GM12878 (cell line): ENCODE data around the gene ACBD5. TPM values are rescaled to one million over a fixed set of nuclear protein-coding genes. Genes with fewer than 3 reads are reported as not detected.

ENCODE experiments used
- ATAC-seq: fragments of 200-7000 bp; cut with Tn5 transposase; 3 replicates; pipeline ENCODE4 v1.9.1; 2020; ENCODE audit warnings: mild to moderate bottlenecking, moderate library complexity
- BruUV-seq: library from RNA; stranded (reverse); fragments of 400-500 nt; replicated peaks from 2 replicates; lab custom pipeline; 2021; lab: Mats Ljungman, UMichigan
- CTCF ChIA-PET: fragments of 300-600 bp; sonication (Branson Sonifier 250); formaldehyde crosslinking; extraction: SDS; loops from one replicate; lab custom pipeline; 2021; ENCODE audit warnings: inconsistent platforms; lab: Yijun Ruan, JAX
- POLR2A ChIA-PET: fragments of 350-600 bp; formaldehyde crosslinking; extraction: SDS; loops from one replicate; lab custom pipeline; 2021; ENCODE audit warnings: inconsistent platforms; lab: Charles Lee
- RAD21 ChIA-PET: fragments of 300-600 bp; sonication (Branson Sonifier 250); formaldehyde crosslinking; loops from one replicate; lab custom pipeline; 2023; ENCODE audit warnings: antibody characterized with exemption; ENCODE audit not compliant: unreplicated experiment; lab: Charles Lee
- SMC1A ChIA-PET: fragments of 300-600 bp; sonication (Branson Sonifier 250); formaldehyde crosslinking; loops from one replicate; lab custom pipeline; 2023; ENCODE audit not compliant: unreplicated experiment, uncharacterized antibody; lab: Charles Lee
- DNase-seq: peaks from one replicate; pipeline ENCODE4 v3.0.0-alpha.2; 2011; ENCODE audit warnings: low read depth, low spot score
- FAIRE-seq: peaks from 3 replicates; lab custom pipeline; 2011; peaks lifted over from hg19 to GRCh38; lab: Jason Lieb, UNC
- H2AFZ ChIP-seq: 2 replicates; pipeline ENCODE4 v1.6.0; 2011; ENCODE audit warnings: low read depth, low read length, control low read depth; ENCODE audit not compliant: control insufficient read depth
- H3K27ac ChIP-seq: 2 replicates; pipeline ENCODE4 v1.5.1; 2011; ENCODE audit warnings: control low read depth; ENCODE audit not compliant: control insufficient read depth, insufficient read depth
- H3K27me3 ChIP-seq, 2 experiments: replicated peaks in 1 of 2; 2 replicates each; pipeline versions ENCODE4 v1.6.0 to v1.6.1; 2011; ENCODE audit warnings: low read length in 1 of 2; ENCODE audit not compliant: control insufficient read depth in 2 of 2, insufficient read depth in 2 of 2
- H3K36me3 ChIP-seq, 2 experiments: 2 replicates each; pipeline ENCODE4 v1.5.1; 2011; ENCODE audit warnings: low read length in 1 of 2; ENCODE audit not compliant: control insufficient read depth in 2 of 2, insufficient read depth in 2 of 2
- H3K4me1 ChIP-seq: 2 replicates; pipeline ENCODE4 v1.6.1; 2011; ENCODE audit warnings: mild to moderate bottlenecking, low read length, moderate library complexity, mixed read lengths; ENCODE audit not compliant: control insufficient read depth, insufficient read depth
- H3K4me2 ChIP-seq: 2 replicates; pipeline ENCODE4 v1.6.0; 2011; ENCODE audit warnings: control low read depth; ENCODE audit not compliant: control insufficient read depth, insufficient read depth
- H3K4me3 ChIP-seq: fragments of 200-600 bp; sonication (generic); 2 replicates; pipeline ENCODE4 v1.5.1; 2016
- H3K79me2 ChIP-seq: 2 replicates; pipeline ENCODE4 v1.6.0; 2011; ENCODE audit warnings: low read length; ENCODE audit not compliant: control insufficient read depth, insufficient read depth
- H3K9ac ChIP-seq: 2 replicates; pipeline ENCODE4 v1.8.0; 2011; ENCODE audit warnings: low read length, control low read depth, mixed read lengths; ENCODE audit not compliant: control insufficient read depth, insufficient read depth
- H3K9me3 ChIP-seq: replicated peaks from 3 replicates; pipeline ENCODE4 v1.5.1; 2011; ENCODE audit warnings: mild to moderate bottlenecking, low read length; ENCODE audit not compliant: control insufficient read depth, insufficient read depth
- H4K20me1 ChIP-seq: 2 replicates; pipeline ENCODE4 v1.6.0; 2011; ENCODE audit not compliant: control insufficient read depth, insufficient read depth
- ATF7 ChIP-seq: fragments of 450-650 bp; IDR thresholded peaks from 2 replicates; pipeline ENCODE4 v1.6.1; 2016; ENCODE audit warnings: low read depth, mild to moderate bottlenecking
- BACH1 ChIP-seq: fragments of 450-650 bp; IDR thresholded peaks from 2 replicates; pipeline ENCODE4 v1.6.1; 2017; ENCODE audit warnings: mild to moderate bottlenecking, borderline replicate concordance
- CBFB ChIP-seq: IDR thresholded peaks from 2 replicates; pipeline ENCODE4 v1.6.1; 2016; ENCODE audit warnings: antibody characterized with exemption, low read depth
- CREB1 ChIP-seq: IDR thresholded peaks from 2 replicates; pipeline ENCODE4 v1.6.1; 2012; ENCODE audit warnings: low read depth, mild to moderate bottlenecking, inconsistent platforms
- CREM ChIP-seq: IDR thresholded peaks from 2 replicates; pipeline ENCODE4 v1.6.1; 2014; ENCODE audit warnings: antibody characterized with exemption, low read depth
- EED ChIP-seq: sonication (generic); IDR thresholded peaks from 2 replicates; pipeline ENCODE4 v1.6.1; 2016; ENCODE audit warnings: antibody characterized with exemption, low read depth
- EGR1 ChIP-seq, 2 experiments: IDR thresholded peaks; 1 replicate in 1 of 2; 2 replicates in 1 of 2; pipeline ENCODE4 v1.6.1; 2011 to 2012; ENCODE audit warnings: low read depth in 2 of 2, low read length in 2 of 2, borderline replicate concordance in 1 of 2, mild to moderate bottlenecking in 1 of 2, moderate library complexity in 1 of 2
- MTA2 ChIP-seq: fragments of 450-650 bp; IDR thresholded peaks from 2 replicates; pipeline ENCODE4 v1.6.1; 2016; ENCODE audit warnings: low read depth, mild to moderate bottlenecking, moderate library complexity
- NR2F1 ChIP-seq: fragments of 450-650 bp; conservative IDR thresholded peaks from 2 replicates; pipeline ENCODE4 v1.6.1; 2017; ENCODE audit warnings: mild to moderate bottlenecking
- PKNOX1 ChIP-seq: fragments of 450-650 bp; IDR thresholded peaks from 2 replicates; pipeline ENCODE4 v1.6.1; 2016; ENCODE audit warnings: mild to moderate bottlenecking
- PML ChIP-seq: IDR thresholded peaks from 2 replicates; pipeline ENCODE4 v1.6.1; 2012; ENCODE audit warnings: low read length, inconsistent platforms
- POLR2AphosphoS2 ChIP-seq: IDR thresholded peaks from 2 replicates; pipeline ENCODE4 v1.6.1; 2011; ENCODE audit warnings: low read depth, mild to moderate bottlenecking, low read length, improper control_type of control experiment, moderate library complexity
- POLR2AphosphoS5 ChIP-seq: IDR thresholded peaks from 2 replicates; pipeline ENCODE4 v1.6.1; 2011; ENCODE audit warnings: mild to moderate bottlenecking, low read length, inconsistent platforms
- RELA ChIP-seq: fragments of 450-650 bp; IDR thresholded peaks from 2 replicates; pipeline ENCODE4 v1.8.0; 2014; ENCODE audit warnings: borderline replicate concordance; ENCODE audit not compliant: partially characterized antibody
- SMAD5 ChIP-seq: IDR thresholded peaks from 2 replicates; pipeline ENCODE4 v1.6.1; 2016; ENCODE audit warnings: antibody characterized with exemption, low read depth
- SMARCA5 ChIP-seq: fragments of 450-650 bp; IDR thresholded peaks from 2 replicates; pipeline ENCODE4 v1.6.1; 2017; ENCODE audit warnings: mild to moderate bottlenecking
- TAF1 ChIP-seq: IDR thresholded peaks from 2 replicates; pipeline ENCODE4 v1.6.1; 2011; ENCODE audit warnings: mild to moderate bottlenecking, low read depth, low read length, borderline replicate concordance
- TCF12 ChIP-seq: IDR thresholded peaks from 2 replicates; pipeline ENCODE4 v1.6.1; 2011; ENCODE audit warnings: low read depth, mild to moderate bottlenecking, low read length
- USF1 ChIP-seq: IDR thresholded peaks from 2 replicates; pipeline ENCODE4 v1.6.1; 2011; ENCODE audit warnings: borderline replicate concordance, low read depth, mild to moderate bottlenecking, moderate library complexity, mixed read lengths, low read length; ENCODE audit not compliant: insufficient read depth; ENCODE audit errors: extremely low read length
- YY1 ChIP-seq: IDR thresholded peaks from 2 replicates; pipeline ENCODE4 v1.6.1; 2011; ENCODE audit warnings: low read depth, mild to moderate bottlenecking, low read length
- ZBED1 ChIP-seq: IDR thresholded peaks from 2 replicates; pipeline ENCODE4 v1.6.1; 2016; ENCODE audit warnings: borderline replicate concordance
- ZNF622 ChIP-seq: fragments of 450-650 bp; IDR thresholded peaks from 2 replicates; pipeline ENCODE4 v1.6.1; 2017; ENCODE audit warnings: mild to moderate bottlenecking, inconsistent platforms
- WGBS: methylation state at CpG from one replicate; pipeline ENCODE4 v1.1.6; 2016; ENCODE audit warnings: low lambda C conversion rate; ENCODE audit not compliant: insufficient replicate concordance, insufficient coverage; ENCODE audit errors: missing lambda C conversion rate; 5-methylcytosine and 5-hydroxymethylcytosine counted together
- in situ Hi-C: fragments of 300-500 bp; cut with MboI; formaldehyde crosslinking; loops from 9 replicates; pipeline ENCODE4 v1.14.3; 2018; ENCODE audit warnings: mixed read lengths
- intact Hi-C: fragments of 100-400 bp; cut with micrococcal nuclease; formaldehyde crosslinking; loops from one replicate; pipeline ENCODE4 v1.14.2; 2022; ENCODE audit not compliant: unreplicated experiment
- polyA plus RNA-seq, 11 experiments: library from polyadenylated mRNA; depleted of rRNA in 4 of 11; unstranded in 6 of 11; stranded (reverse) in 5 of 11; fragments of >200 nt; fragmentation: Nextera tagmentation in 4 of 11; fragmentation: Illumina TruSeq in 1 of 11; extraction: Ambion mirVana in 4 of 11; extraction: Trizol in 1 of 11; gene quantifications; 1 replicate in 1 of 11; 2 replicates in 10 of 11; pipeline versions ENCODE4 v1.2.1 to v1.2.3, GENCODE V29; 2011 to 2016; ENCODE audit warnings: inconsistent platforms in 2 of 11, missing spikeins in 2 of 11, low read depth in 1 of 11
- total RNA-seq, 4 experiments: library from RNA; depleted of rRNA in 3 of 4; stranded (reverse); fragments of >200 nt in 3 of 4; fragmentation: Illumina TruSeq in 1 of 4; extraction: Trizol in 1 of 4; gene quantifications; 2 replicates each; pipeline versions ENCODE4 v1.2.1 to v1.2.3, GENCODE V29; 2013 to 2021

ACBD5 gene
- total and polyA plus RNA-seq, 10 of the 15 experiments (the other 5 are each of a cell fraction or from before 2014, with no cell fraction given): 2.4 to 22.3 (median 12.4) TPM

GRCh38 chr10:27242951-27243551, 2.5 kb upstream of the ACBD5 start:
- Histone ChIP-seq H2AFZ (peak overlapping the region; percentile 56), H4K20me1 (no peaks in the 10 kb centered on the region), H3K4me2 (peak overlapping the region; percentile 72), H3K27me3 (no peaks in the 10 kb centered on the region), H3K9me3 (no peaks in the 10 kb centered on the region), H3K36me3 (no peaks in the 10 kb centered on the region), H3K4me1 (peaks cover 4% of the 10 kb centered on the region; the same call in 1 of the 2 replicates), H3K4me3 (peak overlapping the region; percentile 93), H3K79me2 (peaks cover 24% of the 10 kb centered on the region), H3K9ac (peak overlapping the region; percentile 90), H3K27ac (peak overlapping the region; percentile 95)
- POLR2A ChIA-PET: interaction anchor here (0.6 to 2.4 kb wide), 9 partner anchors 9 to 852 kb away, joined by 3 to 25 read pairs (median 3); partner anchors contain the start of genes APBB1IP, MASTL, RAB18 and YME1L1
- WGBS: 1% methylated on average over 12 of the region's 12 CpGs
- in situ Hi-C loops (loop anchor here (5.0 to 10.0 kb wide), 3 partner anchors 109 to 1292 kb away; partner anchors contain the start of genes RAB18 and WAC), intact Hi-C loops (loop anchor here (1.0 to 5.0 kb wide), 5 partner anchors 87 to 1289 kb away; partner anchors contain the start of genes RAB18 and WAC)
- SMC1A ChIA-PET: interaction anchor here (0.5 to 1.9 kb wide), 4 partner anchors 9 to 517 kb away, joined by 3 to 12 read pairs (median 4); no protein-coding TSS in a partner anchor
- peak; percentile 76 for FAIRE-seq
- ATAC-seq: peak; percentile 59
- peak; percentile 70 for DNase-seq
- RAD21 ChIA-PET: interaction anchor here (1.1 to 1.8 kb wide), 3 partner anchors 19 to 115 kb away, joined by 3 to 6 read pairs (median 3); partner anchors contain the start of genes MASTL and YME1L1
- no TSS peak for BruUV-seq
- CTCF ChIA-PET: interaction anchor here (0.6 to 2.8 kb wide), 8 partner anchors 9 to 382 kb away, joined by 3 to 14 read pairs (median 4); partner anchors contain the start of genes ABI1, MASTL and YME1L1
- TF ChIP-seq PML (peak; percentile 89), ZBED1 (peak; percentile 68; the same call in 1 of the 2 replicates), EGR1 (IDR thresholded peaks at IDR 0.05; ENCODE audit: borderline replicate concordance in 1 of 2, low read depth in 2 of 2, low read length in 2 of 2) (peak; percentile 41 to 86), SMAD5 (peak; percentile 90), USF1 (no peak), MTA2 (0 out of 2 replicates have a peak, but pooled peaks have one; percentile 14), POLR2AphosphoS2 (peak; percentile 79; the same call in 1 of the 2 replicates), TAF1 (peak; percentile 82), CREB1 (peak; percentile 92), ZNF622 (no peak), BACH1 (no peak; the same call in 1 of the 2 replicates), POLR2AphosphoS5 (peak; percentile 94), ATF7 (peak; percentile 92), YY1 (peak; percentile 70), CREM (peak; percentile 92), PKNOX1 (peak; percentile 32; the same call in 1 of the 2 replicates), CBFB (no peak), EED (peak; percentile 1), SMARCA5 (0 out of 2 replicates have a peak, but pooled peaks have one; percentile 60), NR2F1 (no peak), TCF12 (peak; percentile 79), RELA (peak; percentile 63)
